DND-41 (cell line): ENCODE data around the gene SERP2.

ENCODE experiments used
- ATAC-seq: fragments of 200-7000 bp; cut with Tn5 transposase; 3 replicates; pipeline ENCODE4 v1.9.1; 2021; ENCODE audit warnings: low read depth; ENCODE audit not compliant: insufficient read depth
- DNase-seq: peaks from one replicate; pipeline ENCODE4 v3.0.0-alpha.2; 2020
- H2AFZ ChIP-seq: 2 replicates; pipeline ENCODE4 v1.6.0; 2012; ENCODE audit warnings: low read depth, low read length
- H3K27ac ChIP-seq: 2 replicates; pipeline ENCODE4 v1.5.1; 2012; ENCODE audit warnings: low read length, inconsistent platforms
- H3K27me3 ChIP-seq: fragments of 200-600 bp; sonication (generic); 2 replicates; pipeline ENCODE4 v1.6.0; 2012; ENCODE audit warnings: low read length, mild to moderate bottlenecking, inconsistent platforms; ENCODE audit not compliant: insufficient read depth, poor library complexity
- H3K36me3 ChIP-seq: 2 replicates; pipeline ENCODE4 v1.5.1; 2012; ENCODE audit warnings: low read length, inconsistent platforms; ENCODE audit not compliant: insufficient read depth
- H3K4me1 ChIP-seq: 2 replicates; pipeline ENCODE4 v1.5.1; 2012; ENCODE audit warnings: mild to moderate bottlenecking, low read length; ENCODE audit not compliant: insufficient read depth
- H3K4me2 ChIP-seq: 2 replicates; pipeline ENCODE4 v1.6.0; 2012; ENCODE audit warnings: mild to moderate bottlenecking, moderate library complexity, low read length, inconsistent platforms; ENCODE audit not compliant: insufficient read depth
- H3K4me3 ChIP-seq, 2 experiments: fragments of 200-600 bp in 1 of 2; shearing (Covaris generic) in 1 of 2; 2 replicates each; pipeline ENCODE4 v1.5.1; 2012 to 2016; ENCODE audit warnings: inconsistent platforms in 2 of 2, low read length in 2 of 2, mild to moderate bottlenecking in 2 of 2, low read depth in 1 of 2, moderate library complexity in 1 of 2
- H3K79me2 ChIP-seq: 2 replicates; pipeline ENCODE4 v1.6.0; 2012; ENCODE audit warnings: low read length, inconsistent platforms; ENCODE audit not compliant: insufficient read depth
- H3K9ac ChIP-seq: 2 replicates; pipeline ENCODE4 v1.6.0; 2012; ENCODE audit warnings: low read depth, mild to moderate bottlenecking, inconsistent platforms, low read length, moderate library complexity
- H3K9me3 ChIP-seq: 2 replicates; pipeline ENCODE4 v1.5.1; 2012; ENCODE audit warnings: low read length, moderate library complexity, mild to moderate bottlenecking, inconsistent platforms; ENCODE audit not compliant: insufficient read depth, severe bottlenecking
- H4K20me1 ChIP-seq: 2 replicates; pipeline ENCODE4 v1.6.0; 2012; ENCODE audit warnings: low read length; ENCODE audit not compliant: insufficient read depth
- CTCF ChIP-seq: IDR thresholded peaks from 2 replicates; pipeline ENCODE4 v1.5.1; 2012; ENCODE audit warnings: borderline replicate concordance, low read length, moderate library complexity, mild to moderate bottlenecking; ENCODE audit not compliant: poor library complexity, severe bottlenecking; ENCODE audit errors: extremely low read depth
- EZH2 ChIP-seq: IDR thresholded peaks from 3 replicates; pipeline ENCODE4 v1.6.1; 2012; ENCODE audit warnings: borderline replicate concordance, low read depth, mild to moderate bottlenecking, moderate library complexity, low read length, inconsistent platforms; ENCODE audit not compliant: severe bottlenecking

The SERP2 gene

GRCh38 chr13:44334751-44335150, 38.9 kb upstream of the SERP2 start:
- no peak overlapping the region for H3K4me2 ChIP-seq
- peaks cover 8% of the 10 kb centered on the region for H3K4me1 ChIP-seq
- no peak overlapping the region for H2AFZ ChIP-seq
- H3K79me2 ChIP-seq: no peaks in the 10 kb centered on the region
- ATAC-seq: no peak
- no peak overlapping the region for H3K4me3 ChIP-seq
- H3K9me3 ChIP-seq: no peaks in the 10 kb centered on the region
- no peak for DNase-seq
- H3K27ac ChIP-seq: no peak overlapping the region
- no peaks in the 10 kb centered on the region for H3K27me3 ChIP-seq
- no peaks in the 10 kb centered on the region for H4K20me1 ChIP-seq
- TF ChIP-seq EZH2: no peak
- TF ChIP-seq CTCF: no peak
- H3K36me3 ChIP-seq: no peaks in the 10 kb centered on the region
- no peak overlapping the region for H3K9ac ChIP-seq

GRCh38 chr13:44336934-44337333, 36.7 kb upstream of the SERP2 start:
- DNase-seq (no peak), ATAC-seq (no peak)
- Histone ChIP-seq H3K27ac (no peak overlapping the region), H3K9me3 (no peaks in the 10 kb centered on the region), H3K4me3 (no peak overlapping the region), H3K9ac (no peak overlapping the region), H3K27me3 (no peaks in the 10 kb centered on the region), H4K20me1 (no peaks in the 10 kb centered on the region), H3K4me1 (peaks cover 16% of the 10 kb centered on the region), H3K79me2 (no peaks in the 10 kb centered on the region), H3K4me2 (no peak overlapping the region), H3K36me3 (no peaks in the 10 kb centered on the region), H2AFZ (no peak overlapping the region)
- TF ChIP-seq EZH2 (no peak), CTCF (no peak)

- no peak for ATAC-seq
- no peaks in the 10 kb centered on the region for H3K36me3 ChIP-seq
- H2AFZ ChIP-seq: no peak overlapping the region
- TF ChIP-seq CTCF (no peak), EZH2 (no peak)
- H3K27ac ChIP-seq: no peak overlapping the region
- no peak overlapping the region for H3K4me3 ChIP-seq
- H3K4me1 ChIP-seq: peaks cover 10% of the 10 kb centered on the region
- no peak overlapping the region for H3K9ac ChIP-seq
- H3K27me3 ChIP-seq: no peaks in the 10 kb centered on the region
- H3K79me2 ChIP-seq: no peaks in the 10 kb centered on the region
- no peaks in the 10 kb centered on the region for H3K9me3 ChIP-seq
- DNase-seq: no peak
- H4K20me1 ChIP-seq: no peaks in the 10 kb centered on the region
- H3K4me2 ChIP-seq: no peak overlapping the region
Measured at GRCh38 chr13:44337581-44337980, 36.0 kb upstream of the SERP2 start.

GRCh38 chr13:44340508-44340907, 33.1 kb upstream of the SERP2 start:
- no peaks in the 10 kb centered on the region for H3K36me3 ChIP-seq
- peaks cover 7% of the 10 kb centered on the region; the same call in 1 of the 2 replicates for H3K4me1 ChIP-seq
- no peaks in the 10 kb centered on the region for H3K9me3 ChIP-seq
- H4K20me1 ChIP-seq: no peaks in the 10 kb centered on the region
- ATAC-seq: peak; percentile 50; the same call in 2 of the 3 replicates
- H2AFZ ChIP-seq: no peak overlapping the region
- no peak overlapping the region for H3K9ac ChIP-seq
- no peaks in the 10 kb centered on the region for H3K27me3 ChIP-seq
- no peak overlapping the region for H3K4me2 ChIP-seq
- no peak for DNase-seq
- TF ChIP-seq EZH2 (no peak), CTCF (no peak)
- H3K27ac ChIP-seq: no peak overlapping the region
- H3K4me3 ChIP-seq: no peak overlapping the region
- no peaks in the 10 kb centered on the region for H3K79me2 ChIP-seq
